Inflammatory macrophage treated with lipopolysaccharide for 4 hours (primary cell): ENCODE data around the gene PDK4.
A peak's percentile ranks its signal among the peaks of the same experiment; 100 is the strongest.

Experiments
- DNase-seq: peaks from one replicate; pipeline ENCODE4 v3.0.0-alpha.2; 2020

Gene PDK4

GRCh38 chr7:95604397-95604796 lies 8.1 kb upstream of the PDK4 start:
- DNase-seq: peak; percentile 49

GRCh38 chr7:95602421-95602820 lies 6.1 kb upstream of the PDK4 start:
- DNase-seq: peak; percentile 10

- no peak for DNase-seq
Observed at GRCh38 chr7:95601316-95601715, 5.0 kb upstream of the PDK4 start.

- DNase-seq: no peak
Observed at GRCh38 chr7:95599069-95599468, 2.8 kb upstream of the PDK4 start.

- no peak for DNase-seq
Observed at GRCh38 chr7:95598511-95598910, 2.2 kb upstream of the PDK4 start.

- DNase-seq: no peak
Observed at GRCh38 chr7:95595746-95596197, 544 bp downstream of the PDK4 start.

- no peak for DNase-seq
Observed at GRCh38 chr7:95594185-95594584, 2.1 kb downstream of the PDK4 start.

- no peak for DNase-seq
Observed at GRCh38 chr7:95593343-95593742, 3.0 kb downstream of the PDK4 start.

- DNase-seq: no peak
Observed at GRCh38 chr7:95592570-95592969, 3.7 kb downstream of the PDK4 start.

- DNase-seq: no peak
Observed at GRCh38 chr7:95590387-95591248, 5.7 kb downstream of the PDK4 start.

- DNase-seq: no peak
Observed at GRCh38 chr7:95589766-95590165, 6.5 kb downstream of the PDK4 start.

GRCh38 chr7:95589031-95589430 lies 7.3 kb downstream of the PDK4 start:
- DNase-seq: no peak

GRCh38 chr7:95586951-95587301 lies 9.4 kb downstream of the PDK4 start:
- DNase-seq: no peak

- DNase-seq: no peak
Observed at GRCh38 chr7:95585426-95585789, 10.9 kb downstream of the PDK4 start.

GRCh38 chr7:95584769-95585425 lies 11.4 kb downstream of the PDK4 start:
- DNase-seq: no peak

- DNase-seq: no peak
Observed at GRCh38 chr7:95583834-95584621, 12.3 kb downstream of the PDK4 start.

- no peak for DNase-seq
Observed at GRCh38 chr7:95582578-95583293, 13.6 kb downstream of the PDK4 start.

- no peak for DNase-seq
Observed at GRCh38 chr7:95581467-95581866, 14.8 kb downstream of the PDK4 start.

GRCh38 chr7:95579318-95579717 lies 17.0 kb downstream of the PDK4 start:
- no peak for DNase-seq

- no peak for DNase-seq
Observed at GRCh38 chr7:95578299-95578855, 17.9 kb downstream of the PDK4 start.

GRCh38 chr7:95577137-95577536 lies 19.2 kb downstream of the PDK4 start:
- DNase-seq: no peak

- no peak for DNase-seq
Observed at GRCh38 chr7:95569720-95570119, 26.6 kb downstream of the PDK4 start.

- DNase-seq: no peak
Observed at GRCh38 chr7:95560674-95561073, 35.6 kb downstream of the PDK4 start.
